IPS-18a (cell line): ENCODE measurements around the gene PCNX3.

Experiments used
- H3K27ac ChIP-seq: one replicate; pipeline ENCODE4 v1.5.1; 2013; ENCODE audit warnings: low read length
- H3K27me3 ChIP-seq: one replicate; pipeline ENCODE4 v1.6.1; 2013; ENCODE audit warnings: mild to moderate bottlenecking, low read length; ENCODE audit not compliant: control insufficient read depth, insufficient read depth
- H3K36me3 ChIP-seq: one replicate; pipeline ENCODE4 v1.6.1; 2013; ENCODE audit warnings: low read depth, low read length; ENCODE audit not compliant: control insufficient read depth
- H3K4me1 ChIP-seq: one replicate; pipeline ENCODE4 v1.6.1; 2013; ENCODE audit warnings: low read depth, low read length; ENCODE audit not compliant: control insufficient read depth
- H3K4me3 ChIP-seq: one replicate; pipeline ENCODE4 v1.5.1; 2013; ENCODE audit warnings: low read length
- H3K9ac ChIP-seq: one replicate; pipeline ENCODE4 v1.6.1; 2013; ENCODE audit warnings: mild to moderate bottlenecking, low read length, moderate library complexity
- H3K9me3 ChIP-seq: one replicate; pipeline ENCODE4 v1.6.1; 2013; ENCODE audit warnings: low read depth, low read length; ENCODE audit not compliant: control insufficient read depth

The PCNX3 gene

GRCh38 chr11:65617990-65618751 lies 2.6 kb downstream of the PCNX3 start:
- no peaks in the 10 kb centered on the region for H3K27me3 ChIP-seq
- no peaks in the 10 kb centered on the region for H3K4me1 ChIP-seq
- H3K4me3 ChIP-seq = no peak overlapping the region
- H3K27ac ChIP-seq = no peak overlapping the region
- H3K9me3 ChIP-seq = no peaks in the 10 kb centered on the region
- peaks cover 35% of the 10 kb centered on the region for H3K36me3 ChIP-seq
- no peak overlapping the region for H3K9ac ChIP-seq

GRCh38 chr11:65618763-65619162 lies 3.2 kb downstream of the PCNX3 start:
- H3K27ac ChIP-seq = no peak overlapping the region

GRCh38 chr11:65619281-65619928 lies 3.8 kb downstream of the PCNX3 start:
- Histone ChIP-seq H3K4me3 (no peak overlapping the region), H3K27me3 (no peaks in the 10 kb centered on the region), H3K36me3 (peaks cover 35% of the 10 kb centered on the region), H3K9me3 (no peaks in the 10 kb centered on the region), H3K27ac (no peak overlapping the region), H3K4me1 (no peaks in the 10 kb centered on the region), H3K9ac (no peak overlapping the region)

More at GRCh38 chr11:65618763-65619162, 3.2 kb downstream of the PCNX3 start:
- Histone ChIP-seq H3K9me3 (no peaks in the 10 kb centered on the region), H3K36me3 (peaks cover 35% of the 10 kb centered on the region), H3K4me3 (no peak overlapping the region), H3K4me1 (no peaks in the 10 kb centered on the region), H3K27me3 (no peaks in the 10 kb centered on the region), H3K9ac (no peak overlapping the region)

- H3K27me3 ChIP-seq = no peaks in the 10 kb centered on the region
- no peaks in the 10 kb centered on the region for H3K4me1 ChIP-seq
- H3K4me3 ChIP-seq = no peak overlapping the region
- peaks cover 41% of the 10 kb centered on the region for H3K36me3 ChIP-seq
- no peak overlapping the region for H3K27ac ChIP-seq
- H3K9ac ChIP-seq = no peak overlapping the region
- H3K9me3 ChIP-seq = no peaks in the 10 kb centered on the region
These were observed 5.1 kb downstream of the PCNX3 start for GRCh38 chr11:65620666-65621065.

- no peak overlapping the region for H3K9ac ChIP-seq
- H3K27me3 ChIP-seq = no peaks in the 10 kb centered on the region
- no peak overlapping the region for H3K27ac ChIP-seq
- H3K4me3 ChIP-seq = no peak overlapping the region
- no peaks in the 10 kb centered on the region for H3K9me3 ChIP-seq
- H3K4me1 ChIP-seq = no peaks in the 10 kb centered on the region
- peaks cover 49% of the 10 kb centered on the region for H3K36me3 ChIP-seq
These were observed 5.9 kb downstream of the PCNX3 start for GRCh38 chr11:65621460-65621859.

- Histone ChIP-seq H3K4me3 (no peak overlapping the region), H3K27me3 (no peaks in the 10 kb centered on the region), H3K9ac (no peak overlapping the region), H3K9me3 (no peaks in the 10 kb centered on the region), H3K4me1 (no peaks in the 10 kb centered on the region), H3K36me3 (peaks cover 54% of the 10 kb centered on the region), H3K27ac (no peak overlapping the region)
These were observed 6.4 kb downstream of the PCNX3 start for GRCh38 chr11:65622011-65622410.

- no peak overlapping the region for H3K4me3 ChIP-seq
- H3K36me3 ChIP-seq = peaks cover 57% of the 10 kb centered on the region
- no peaks in the 10 kb centered on the region for H3K9me3 ChIP-seq
- H3K27ac ChIP-seq = no peak overlapping the region
- no peak overlapping the region for H3K9ac ChIP-seq
- H3K27me3 ChIP-seq = no peaks in the 10 kb centered on the region
- no peaks in the 10 kb centered on the region for H3K4me1 ChIP-seq
These were observed 7.6 kb downstream of the PCNX3 start for GRCh38 chr11:65623177-65623576.

- Histone ChIP-seq H3K9ac (no peak overlapping the region), H3K27me3 (no peaks in the 10 kb centered on the region), H3K4me1 (no peaks in the 10 kb centered on the region), H3K4me3 (no peak overlapping the region), H3K27ac (no peak overlapping the region), H3K36me3 (peaks cover 54% of the 10 kb centered on the region), H3K9me3 (no peaks in the 10 kb centered on the region)
These were observed 8.5 kb downstream of the PCNX3 start for GRCh38 chr11:65623852-65624616.

GRCh38 chr11:65624931-65625627 lies 9.5 kb downstream of the PCNX3 start:
- H3K4me3 ChIP-seq = no peak overlapping the region
- H3K27ac ChIP-seq = no peak overlapping the region
- no peaks in the 10 kb centered on the region for H3K4me1 ChIP-seq
- peaks cover 56% of the 10 kb centered on the region for H3K36me3 ChIP-seq
- no peaks in the 10 kb centered on the region for H3K9me3 ChIP-seq
- H3K9ac ChIP-seq = no peak overlapping the region
- H3K27me3 ChIP-seq = no peaks in the 10 kb centered on the region

GRCh38 chr11:65625628-65626342 lies 10.2 kb downstream of the PCNX3 start:
- no peak overlapping the region for H3K9ac ChIP-seq
- H3K27ac ChIP-seq = no peak overlapping the region
- no peaks in the 10 kb centered on the region for H3K27me3 ChIP-seq
- H3K9me3 ChIP-seq = no peaks in the 10 kb centered on the region
- H3K4me1 ChIP-seq = no peaks in the 10 kb centered on the region
- no peak overlapping the region for H3K4me3 ChIP-seq
- peaks cover 57% of the 10 kb centered on the region for H3K36me3 ChIP-seq

GRCh38 chr11:65627202-65627601 lies 11.6 kb downstream of the PCNX3 start:
- Histone ChIP-seq H3K27ac (no peak overlapping the region), H3K9me3 (no peaks in the 10 kb centered on the region), H3K36me3 (peaks cover 57% of the 10 kb centered on the region)

More at GRCh38 chr11:65627202-65627601, 11.6 kb downstream of the PCNX3 start:
- Histone ChIP-seq H3K4me3 (no peak overlapping the region), H3K4me1 (no peaks in the 10 kb centered on the region), H3K27me3 (no peaks in the 10 kb centered on the region), H3K9ac (no peak overlapping the region)
